ENCODE results near the gene ACOT8.
"Not testable (repeated sequence)": the region's sequence is repeated elsewhere in the genome, so short reads cannot be mapped to it uniquely, and the experiment has no call there.

ACOT8 gene

GRCh38 chr20:45851501-45851900 is 5.7 kb downstream of the ACOT8 start:
- no peak for DNase-seq

DNA sequence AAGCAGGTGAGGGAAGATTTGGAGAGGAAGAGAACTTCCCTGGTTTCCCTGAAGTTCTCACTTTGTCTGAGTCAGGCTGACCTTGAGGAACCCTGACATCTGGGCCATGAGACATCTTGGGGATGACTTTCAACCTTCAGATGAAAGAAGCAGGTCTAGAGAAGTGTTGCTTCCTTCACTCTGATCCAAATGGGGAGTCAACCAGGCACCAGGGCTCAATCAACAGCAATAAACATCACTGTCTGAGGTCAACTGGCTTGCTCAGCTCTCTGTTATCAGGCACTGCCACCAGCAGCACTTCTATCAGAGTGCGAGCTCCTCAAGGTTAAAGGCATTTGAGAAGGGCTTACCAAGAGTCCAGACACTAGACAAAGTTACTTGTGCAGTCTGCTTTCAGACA is 6.3 kb downstream of the ACOT8 start:
- DNase-seq = no peak

DNA sequence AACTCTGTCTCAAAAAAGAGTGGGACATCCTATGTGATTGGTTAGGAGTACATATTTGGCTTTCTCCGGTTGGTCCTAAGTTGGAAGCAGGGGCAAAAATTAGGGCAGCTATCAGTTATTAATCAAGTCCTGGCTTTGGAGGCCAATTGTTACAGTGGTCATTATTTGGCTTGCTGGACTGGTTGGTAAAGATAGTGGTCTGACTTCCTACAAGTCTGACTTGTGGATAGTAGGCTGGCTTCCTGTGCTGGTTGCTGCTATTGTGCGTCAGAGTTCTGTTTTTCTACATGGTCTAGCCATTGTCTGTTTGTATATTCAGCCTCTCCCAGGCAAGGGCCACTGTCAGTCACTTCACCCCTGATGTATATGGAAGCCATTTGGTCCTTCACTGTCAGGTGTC is 7.0 kb downstream of the ACOT8 start:
- DNase-seq = no peak

GRCh38 chr20:45848969-45849582 is 8.1 kb downstream of the ACOT8 start:
- no peak for DNase-seq

DNA sequence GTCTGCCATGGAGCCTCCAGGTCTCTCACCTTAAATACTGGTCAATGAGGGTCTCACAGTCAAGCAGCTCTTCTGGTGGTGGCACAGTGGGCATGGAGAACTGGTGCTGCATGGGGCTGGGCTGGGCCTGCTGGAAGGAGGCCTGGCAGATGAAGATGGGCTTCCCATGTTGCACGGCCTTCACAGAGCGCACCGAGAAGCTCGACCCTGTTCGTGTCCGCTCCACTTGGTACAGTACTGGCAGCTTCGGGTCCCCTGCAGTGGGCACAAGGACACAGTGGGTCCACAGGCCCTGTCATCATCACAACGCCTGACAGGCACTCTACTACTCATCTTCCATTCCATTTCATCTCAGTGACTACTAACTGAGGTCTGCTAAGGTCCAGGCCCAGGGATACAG is 8.8 kb downstream of the ACOT8 start:
- DNase-seq = no peak

DNA sequence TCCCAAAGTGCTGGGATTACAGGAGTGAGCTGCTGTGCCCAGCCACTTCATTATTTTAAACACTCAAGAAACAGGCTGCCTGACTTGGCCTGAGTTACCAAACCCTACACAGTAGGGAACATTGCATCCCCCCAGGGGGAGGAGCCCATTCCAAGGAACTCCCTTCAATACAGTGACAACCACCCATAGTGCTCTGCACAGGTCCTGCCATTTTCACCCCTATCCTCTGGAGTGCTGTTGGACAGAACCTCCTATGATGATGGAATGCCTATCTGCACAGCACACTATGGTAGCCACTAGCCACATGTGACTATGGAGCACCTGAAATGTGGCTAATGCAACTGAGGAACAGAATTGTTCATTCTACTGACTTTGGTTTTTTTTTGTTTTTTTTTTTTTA is 11.7 kb downstream of the ACOT8 start:
- DNase-seq = no peak

- DNase-seq = no peak
Observed at GRCh38 chr20:45843506-45843905, 13.7 kb downstream of the ACOT8 start.

GRCh38 chr20:45842169-45842812 is 14.9 kb downstream of the ACOT8 start:
- DNase-seq = no peak

DNA sequence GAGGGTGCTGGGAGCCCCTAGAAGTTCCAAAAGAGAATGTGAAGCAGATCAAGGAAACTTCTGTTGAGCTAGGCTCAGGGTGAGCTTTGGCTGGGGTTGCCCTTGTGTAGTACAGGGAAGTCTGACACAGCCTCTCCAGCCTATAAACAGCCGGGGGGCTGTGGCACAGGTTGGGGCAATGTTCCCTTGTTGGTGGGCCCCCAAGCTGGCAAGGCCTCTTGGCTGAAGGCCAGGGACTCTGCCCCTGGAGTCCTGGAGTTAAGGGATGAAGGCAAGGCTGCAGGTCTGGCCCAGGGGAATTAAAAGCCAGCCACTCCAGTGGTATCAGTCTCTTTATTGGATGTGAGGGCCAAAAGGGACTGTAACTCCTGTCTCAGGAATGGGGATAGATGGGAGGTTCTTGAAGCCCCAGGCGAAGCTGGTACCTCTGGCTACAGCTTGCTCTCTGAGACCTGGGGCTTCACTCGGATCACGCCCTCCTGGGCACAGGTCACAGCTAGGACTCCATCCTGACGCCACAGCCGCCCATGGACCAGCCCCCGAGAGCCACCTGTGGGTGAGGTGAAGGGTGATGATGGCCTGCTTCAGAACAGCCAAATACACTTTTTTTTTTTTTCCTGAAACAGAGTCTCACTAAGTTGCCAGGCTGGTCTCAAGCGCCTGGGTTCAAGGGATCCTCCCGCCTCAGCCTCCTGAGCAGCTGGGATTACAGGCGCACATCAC is 15.6 kb downstream of the ACOT8 start:
- no peak for DNase-seq

GRCh38 chr20:45840700-45841198 is 16.4 kb downstream of the ACOT8 start:
- no peak for DNase-seq

GRCh38 chr20:45836841-45837240 is 20.4 kb downstream of the ACOT8 start:
- DNase-seq = no peak

- DNase-seq = no peak
Observed at GRCh38 chr20:45835825-45836224, 21.4 kb downstream of the ACOT8 start.

- DNase-seq = no peak
Observed at GRCh38 chr20:45835329-45835765, 21.8 kb downstream of the ACOT8 start.

DNA sequence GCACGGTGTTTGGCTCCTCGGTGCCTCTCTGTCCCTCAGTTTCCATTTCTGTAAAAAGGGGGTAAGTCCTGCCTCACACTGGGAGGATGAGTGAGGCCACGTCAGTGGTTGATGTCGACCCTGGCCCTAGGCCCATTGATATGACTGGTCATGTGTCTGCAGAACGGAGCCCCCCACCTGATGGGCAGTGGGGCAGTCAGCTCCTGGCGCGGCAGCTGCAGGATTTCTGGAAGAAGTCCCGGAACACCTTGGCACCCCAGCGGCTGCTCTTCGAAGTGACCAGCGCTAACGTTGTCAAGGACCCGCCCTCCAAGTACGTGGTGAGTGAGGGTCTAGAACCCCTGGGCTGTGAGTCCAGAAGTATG is 22.4 kb downstream of the ACOT8 start:
- DNase-seq = no peak

DNA sequence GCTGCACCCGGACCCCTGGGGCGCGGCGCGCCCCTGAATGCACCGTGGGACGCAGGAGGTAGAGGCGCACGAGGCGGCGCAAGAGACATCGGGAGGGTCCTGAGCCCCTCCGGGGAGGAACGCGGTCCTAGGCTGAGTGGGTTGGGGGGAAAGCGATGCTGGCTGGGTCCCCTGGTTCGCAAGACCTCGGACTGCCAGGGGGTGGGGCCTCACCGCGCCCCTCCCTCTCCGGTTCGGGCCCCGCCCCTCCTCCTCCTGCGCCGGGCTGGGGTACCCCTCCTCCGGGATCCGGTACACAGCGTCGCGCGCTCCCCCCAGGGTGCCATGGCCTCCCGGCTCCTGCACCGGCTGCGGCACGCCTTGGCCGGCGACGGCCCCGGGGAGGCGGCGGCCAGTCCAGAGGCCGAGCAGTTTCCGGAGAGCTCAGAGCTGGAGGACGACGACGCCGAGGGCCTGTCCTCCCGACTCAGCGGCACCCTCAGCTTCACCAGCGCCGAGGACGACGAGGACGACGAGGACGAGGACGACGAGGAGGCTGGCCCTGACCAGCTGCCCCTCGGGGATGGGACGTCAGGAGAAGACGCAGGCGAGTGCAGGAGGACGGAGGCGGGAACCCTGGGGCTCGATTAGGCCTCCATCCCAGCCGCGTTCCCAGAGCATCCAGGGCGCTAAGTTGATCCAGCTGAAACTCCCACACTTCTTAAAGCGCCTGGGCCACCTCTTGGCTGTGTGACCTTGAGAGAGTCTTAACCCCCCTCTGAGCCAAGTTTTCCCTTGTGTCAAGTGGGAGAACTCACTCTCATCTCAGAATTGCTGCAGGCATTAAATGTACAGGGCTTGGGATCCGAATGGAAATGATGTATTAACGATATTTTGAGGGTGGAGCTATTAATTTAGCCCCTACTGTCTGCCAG is 23.1 kb downstream of the ACOT8 start:
- DNase-seq = no peak

- DNase-seq = peak; percentile 45
Observed at GRCh38 chr20:45833030-45833882, 23.9 kb downstream of the ACOT8 start, which contains the start of gene SNX21. SNX21 (plus strand) TSS chr20:45833799; CDS start chr20:45833920, 121 bp downstream.

DNA sequence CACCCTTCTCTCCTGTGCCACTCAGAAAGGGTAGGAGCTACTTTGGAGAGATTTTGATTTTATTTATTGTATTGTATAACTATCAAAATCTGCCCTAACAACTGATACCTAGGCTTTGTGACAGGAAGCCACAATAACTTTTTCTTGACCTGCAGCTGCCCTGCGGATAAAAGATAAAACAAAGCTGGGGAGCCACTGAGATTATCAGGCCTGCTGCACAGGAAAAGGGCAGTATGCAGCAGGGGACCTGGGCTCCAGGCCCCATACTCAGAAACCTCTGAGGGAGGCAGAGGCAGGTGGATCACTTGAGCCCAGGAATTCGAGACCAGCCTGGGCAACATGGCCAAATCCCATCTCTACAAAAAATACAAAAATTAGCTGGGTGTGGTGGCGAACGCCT is 24.6 kb downstream of the ACOT8 start:
- no peak for DNase-seq

GRCh38 chr20:45829673-45830106 is 27.5 kb downstream of the ACOT8 start:
- DNase-seq = not testable (repeated sequence)

DNA sequence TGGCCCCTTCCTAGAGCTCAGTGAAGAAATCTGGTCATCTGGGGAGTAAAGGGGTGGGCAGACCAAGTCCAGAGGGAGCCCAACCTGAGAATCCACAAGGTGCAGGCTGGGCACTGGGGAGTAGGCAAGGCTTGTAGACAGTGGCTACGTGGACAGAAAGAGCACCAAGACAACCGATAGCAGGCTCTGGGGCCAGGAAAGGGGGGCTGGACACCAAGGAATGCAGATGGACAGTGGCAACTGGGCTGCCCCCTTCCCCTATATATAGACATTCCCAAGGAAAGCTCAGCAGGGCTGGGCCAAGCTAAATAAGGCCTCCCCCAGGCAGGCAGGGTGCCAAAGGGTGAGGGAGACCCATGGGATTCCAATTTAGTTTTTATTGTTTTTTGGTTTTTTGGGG is 28.6 kb downstream of the ACOT8 start:
- DNase-seq = no peak

DNA sequence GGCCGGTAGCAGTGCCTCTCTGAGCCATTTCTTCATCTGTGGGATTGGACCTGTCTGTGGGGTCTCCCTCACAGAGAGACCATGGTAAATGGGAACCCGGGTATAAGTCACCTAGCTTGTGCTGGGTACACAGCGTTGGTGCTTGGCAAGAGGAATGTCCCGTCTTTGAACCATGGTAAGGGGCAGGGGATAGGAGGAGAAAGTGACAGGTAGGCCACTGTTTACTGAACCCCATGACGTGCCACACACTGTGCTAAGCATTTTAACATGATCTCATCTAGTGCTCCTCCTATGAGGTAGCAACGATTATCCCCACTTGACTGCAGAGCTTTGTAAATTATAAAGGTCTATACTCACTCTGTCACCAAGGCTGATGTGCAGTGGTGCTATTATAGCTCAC is 29.5 kb downstream of the ACOT8 start:
- no peak for DNase-seq

- no peak for DNase-seq
Observed at GRCh38 chr20:45827030-45827652, 30.1 kb downstream of the ACOT8 start, which contains the start of gene TNNC2. TNNC2 (minus strand) TSS chr20:45827312; CDS start chr20:45827248, 64 bp downstream.

Measured in NCI-H1048 (cell line).